Lower leg skin (tissue), 4 donors: ENCODE data around the gene DHX57. TPM values are rescaled to one million over a fixed set of nuclear protein-coding genes. Genes with fewer than 3 reads are reported as not detected.

Experiments
- DNase-seq, 2 donors: peaks; one replicate each; pipeline ENCODE4 v3.0.0-alpha.2; 2019; ENCODE audit warnings: low spot score in 2 of 2
- H3K4me3 ChIP-seq: fragments of 200-600 bp; sonication (generic); 2 replicates; pipeline ENCODE4 v1.5.1; 2017; ENCODE audit warnings: mild to moderate bottlenecking, low read depth; ENCODE audit not compliant: poor library complexity, severe bottlenecking
- POLR2A ChIP-seq, 2 donors: fragments of 450-650 bp; IDR thresholded peaks; one replicate each; pipeline ENCODE4 v1.6.1; 2016 to 2017; ENCODE audit warnings: antibody characterized with exemption in 2 of 2, mild to moderate bottlenecking in 1 of 2, moderate library complexity in 1 of 2
- WGBS, 2 donors: methylation state at CpG; one replicate each; pipeline ENCODE4 v1.1.5; 2018; 5-methylcytosine and 5-hydroxymethylcytosine counted together
- intact Hi-C: fragments of 100-400 bp; cut with DNase I; formaldehyde crosslinking; loops from one replicate; pipeline ENCODE4 v1.15.0; 2023; ENCODE audit warnings: low total_unique reads
- total RNA-seq, 4 donors: library from RNA; depleted of rRNA; stranded (reverse); fragments of >200 nt; gene quantifications; one replicate each; pipeline ENCODE4 v1.1.0, GENCODE V29; 2016
- TF ChIP-seq, protein P1 (sequence below), 3 donors: fragments of 450-650 bp; IDR thresholded peaks; one replicate each; pipeline ENCODE4 v1.5.1; 2016; ENCODE audit warnings: antibody characterized with exemption in 3 of 3, mild to moderate bottlenecking in 3 of 3, moderate library complexity in 2 of 3

The DHX57 gene
- total RNA-seq, 4 donors from 2014 or later, result 6.8 to 19.9 (median 15.8) TPM

DNA sequence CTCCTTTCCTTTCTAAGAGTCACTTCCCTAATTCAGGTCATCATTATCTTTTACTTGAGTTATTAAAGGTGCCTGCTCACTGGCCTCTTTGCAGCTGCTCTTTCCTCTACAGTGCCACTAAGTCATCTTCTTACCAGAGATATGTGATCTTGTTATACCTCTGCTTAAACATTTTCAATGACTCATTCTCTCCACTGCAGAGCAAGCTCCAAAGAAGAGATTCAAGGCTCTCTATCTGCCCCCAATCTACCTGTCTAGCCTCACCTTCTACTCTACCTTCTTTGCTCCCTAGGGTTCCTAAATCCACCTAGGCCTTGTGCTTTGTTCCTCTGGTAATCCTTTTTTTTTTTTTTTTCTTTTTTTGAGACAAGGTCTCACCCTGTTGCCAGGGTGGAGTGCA, 17.1 kb upstream of the DHX57 start:
- intact Hi-C loops, result no loop called here
- TF ChIP-seq, protein P1, sequence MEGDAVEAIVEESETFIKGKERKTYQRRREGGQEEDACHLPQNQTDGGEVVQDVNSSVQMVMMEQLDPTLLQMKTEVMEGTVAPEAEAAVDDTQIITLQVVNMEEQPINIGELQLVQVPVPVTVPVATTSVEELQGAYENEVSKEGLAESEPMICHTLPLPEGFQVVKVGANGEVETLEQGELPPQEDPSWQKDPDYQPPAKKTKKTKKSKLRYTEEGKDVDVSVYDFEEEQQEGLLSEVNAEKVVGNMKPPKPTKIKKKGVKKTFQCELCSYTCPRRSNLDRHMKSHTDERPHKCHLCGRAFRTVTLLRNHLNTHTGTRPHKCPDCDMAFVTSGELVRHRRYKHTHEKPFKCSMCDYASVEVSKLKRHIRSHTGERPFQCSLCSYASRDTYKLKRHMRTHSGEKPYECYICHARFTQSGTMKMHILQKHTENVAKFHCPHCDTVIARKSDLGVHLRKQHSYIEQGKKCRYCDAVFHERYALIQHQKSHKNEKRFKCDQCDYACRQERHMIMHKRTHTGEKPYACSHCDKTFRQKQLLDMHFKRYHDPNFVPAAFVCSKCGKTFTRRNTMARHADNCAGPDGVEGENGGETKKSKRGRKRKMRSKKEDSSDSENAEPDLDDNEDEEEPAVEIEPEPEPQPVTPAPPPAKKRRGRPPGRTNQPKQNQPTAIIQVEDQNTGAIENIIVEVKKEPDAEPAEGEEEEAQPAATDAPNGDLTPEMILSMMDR (IDR thresholded peaks at IDR 0.05), result no peak
- TF ChIP-seq POLR2A (IDR thresholded peaks at IDR 0.05), result no peak
- H3K4me3 ChIP-seq, result no peak overlapping the region
- DNase-seq, result no peak

- no peak for DNase-seq
- intact Hi-C loops, result no loop called here
- TF ChIP-seq, protein P1 (IDR thresholded peaks at IDR 0.05), result no peak
- no peak for TF ChIP-seq POLR2A (IDR thresholded peaks at IDR 0.05)
- WGBS, 2 donors, result 80 to 82% methylated on average over 3 of the region's 3 CpGs
- no peak within 1 kb of the TSS for H3K4me3 ChIP-seq
These were observed 13.8 kb upstream of the DHX57 start, which contains the start of gene ARHGEF33 for GRCh38 chr2:38889575-38889974. Gene ARHGEF33 (plus strand): TSS chr2:38889875. CDS start chr2:38919448, 29,573 bp downstream.

DNA sequence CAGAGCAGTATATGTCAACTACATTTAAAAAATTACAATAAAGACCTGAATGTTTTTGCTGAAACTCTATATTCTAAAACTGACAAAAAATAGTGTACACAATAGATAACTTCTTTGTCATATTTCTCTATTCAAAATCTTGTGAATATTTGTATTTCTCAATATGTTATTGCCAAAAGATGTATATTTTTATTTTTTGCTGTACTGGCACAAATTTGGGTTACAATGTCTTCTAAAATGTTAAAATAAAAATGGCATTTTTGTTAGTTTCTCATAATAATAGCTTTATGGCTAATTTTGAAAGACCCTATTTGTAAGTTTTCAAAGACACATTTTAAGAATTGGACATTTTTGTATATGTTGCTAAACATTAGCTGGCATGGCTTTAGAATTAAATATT, 13.3 kb upstream of the DHX57 start:
- no peak for DNase-seq
- TF ChIP-seq POLR2A (IDR thresholded peaks at IDR 0.05), result no peak
- TF ChIP-seq, protein P1 (IDR thresholded peaks at IDR 0.05), result no peak
- intact Hi-C loops, result no loop called here
- H3K4me3 ChIP-seq, result no peak overlapping the region

DNA sequence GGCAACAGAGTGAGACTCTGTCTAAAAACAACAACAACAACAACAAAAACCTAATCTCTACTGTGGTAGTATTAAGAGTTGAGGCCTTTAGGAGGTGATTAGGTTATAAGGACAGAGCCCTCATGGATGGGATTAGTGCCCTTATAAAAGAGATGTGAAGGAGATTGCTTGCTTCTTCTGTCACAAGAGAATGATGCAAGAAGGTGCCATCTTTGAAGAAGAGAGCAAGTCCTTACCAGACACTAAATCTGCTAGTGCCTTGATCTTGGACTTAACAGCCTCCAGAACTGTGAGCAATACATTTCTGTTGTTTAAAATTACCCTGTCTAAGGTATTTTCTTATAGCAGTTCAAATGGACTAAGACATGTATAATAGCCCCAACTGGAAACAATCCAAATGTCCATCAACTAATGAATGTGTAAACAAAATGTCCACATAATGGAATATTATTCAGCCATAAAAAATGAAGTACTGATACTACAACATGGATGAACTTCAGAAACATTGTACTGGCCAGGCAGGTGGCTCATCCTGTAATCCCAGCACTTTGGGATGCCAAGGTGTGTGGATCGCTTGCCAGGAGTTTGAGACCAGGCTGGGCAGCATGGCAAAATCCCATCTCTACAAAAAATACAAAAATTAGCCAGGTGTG, 12.3 kb upstream of the DHX57 start:
- no peak overlapping the region for H3K4me3 ChIP-seq
- 95 to 100% methylated on average over 1 of the region's 1 CpG for WGBS, 2 donors
- intact Hi-C loops, result no loop called here
- TF ChIP-seq, protein P1 (IDR thresholded peaks at IDR 0.05), result no peak
- no peak for TF ChIP-seq POLR2A (IDR thresholded peaks at IDR 0.05)
- no peak for DNase-seq

DNA sequence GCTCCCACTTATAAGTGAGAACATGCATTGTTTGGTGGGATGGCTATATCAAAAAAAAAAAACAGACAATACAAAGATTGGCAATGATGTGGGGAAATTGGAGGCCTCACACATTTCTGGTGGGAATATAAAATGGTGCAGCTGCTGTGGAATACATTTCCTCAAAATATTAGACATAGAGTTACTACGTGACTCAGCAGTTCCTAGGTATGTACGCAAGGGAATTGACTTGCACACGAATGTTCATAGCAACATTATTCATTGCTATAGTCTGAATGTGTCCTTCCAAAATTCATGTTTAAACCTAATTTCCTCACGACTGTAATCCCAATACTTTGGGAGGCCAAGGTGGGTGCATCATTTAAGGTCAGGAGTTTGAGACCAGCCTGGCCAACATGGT, 11.6 kb upstream of the DHX57 start:
- DNase-seq, result no peak
- H3K4me3 ChIP-seq, result no peak overlapping the region
- intact Hi-C loops, result no loop called here
- TF ChIP-seq, protein P1 (IDR thresholded peaks at IDR 0.05), result no peak
- TF ChIP-seq POLR2A (IDR thresholded peaks at IDR 0.05), result no peak
- WGBS, 2 donors, result 92 to 95% methylated on average over 4 of the region's 4 CpGs

GRCh38 chr2:38886063-38886462, 10.3 kb upstream of the DHX57 start:
- no peak for TF ChIP-seq POLR2A (IDR thresholded peaks at IDR 0.05)
- TF ChIP-seq, protein P1 (IDR thresholded peaks at IDR 0.05), result no peak

More at GRCh38 chr2:38886063-38886462, 10.3 kb upstream of the DHX57 start:
- DNase-seq, result no peak
- intact Hi-C loops, result no loop called here
- no peak overlapping the region for H3K4me3 ChIP-seq
